ENCODE results near the gene FAM9C. TPM values are rescaled to one million over a fixed set of nuclear protein-coding genes. Genes with fewer than 3 reads are reported as not detected.

The FAM9C gene
- total and polyA plus RNA-seq, 2 donors (not counting 1 experiment from before 2014, with no cell fraction given) = under 0.01 to 0.01 TPM

DNA sequence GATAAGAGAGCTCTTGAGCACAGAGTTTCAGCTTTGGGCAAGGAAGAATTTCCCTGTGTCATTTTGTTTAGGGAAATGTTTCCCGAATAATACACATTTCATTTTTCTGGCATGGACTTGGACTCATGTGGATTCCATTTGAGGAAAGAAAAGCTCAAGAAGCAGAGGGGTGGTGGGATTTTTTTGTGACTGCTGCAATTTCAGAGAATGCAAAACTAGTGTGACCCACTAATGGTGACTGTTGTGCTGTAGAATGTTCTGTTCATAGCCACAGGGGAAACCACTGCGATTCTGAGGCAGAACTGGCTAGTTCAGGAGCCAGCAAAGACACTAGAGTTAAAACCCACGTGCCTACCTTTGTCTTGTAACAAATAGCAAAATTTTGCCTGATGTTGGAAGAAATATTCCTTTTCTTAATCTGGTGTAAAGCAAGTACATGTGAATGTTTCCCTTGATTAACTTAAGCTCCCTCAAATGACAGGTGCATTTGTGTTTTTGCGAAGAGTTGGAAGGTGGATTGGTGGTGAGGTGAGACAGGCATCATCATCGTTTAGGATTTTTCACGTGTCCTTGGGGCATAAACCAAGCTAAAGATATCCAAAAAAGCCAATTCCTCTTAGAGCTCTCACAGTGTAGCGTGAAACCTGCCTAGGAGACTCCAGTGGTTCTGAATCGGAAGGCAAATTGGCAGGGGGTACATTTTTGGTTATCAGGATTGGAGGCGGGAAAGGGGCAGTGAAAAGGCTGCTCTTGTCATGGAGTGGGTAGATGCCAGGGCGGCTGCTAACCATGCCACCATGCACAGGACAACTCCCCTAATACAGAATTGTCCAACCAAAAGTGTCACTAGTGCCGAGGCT, 38.0 kb upstream of the FAM9C start:
- no peak overlapping the region for H2AFZ ChIP-seq (ENCODE audit: low read length)
- H4K20me1 ChIP-seq (ENCODE audit: control insufficient read depth, extremely low read depth, insufficient read depth, low read length) = no peaks in the 10 kb centered on the region
- H3K4me1 ChIP-seq (ENCODE audit: control insufficient read depth, extremely low read depth, insufficient read depth, low read length) = peaks cover 2% of the 10 kb centered on the region
- no peak overlapping the region for H3K4me2 ChIP-seq (ENCODE audit: extremely low read depth, insufficient read depth, low read length)
- no peaks in the 10 kb centered on the region for H3K36me3 ChIP-seq (ENCODE audit: control insufficient read depth, insufficient read depth, low read length)
- TF ChIP-seq, protein P1, sequence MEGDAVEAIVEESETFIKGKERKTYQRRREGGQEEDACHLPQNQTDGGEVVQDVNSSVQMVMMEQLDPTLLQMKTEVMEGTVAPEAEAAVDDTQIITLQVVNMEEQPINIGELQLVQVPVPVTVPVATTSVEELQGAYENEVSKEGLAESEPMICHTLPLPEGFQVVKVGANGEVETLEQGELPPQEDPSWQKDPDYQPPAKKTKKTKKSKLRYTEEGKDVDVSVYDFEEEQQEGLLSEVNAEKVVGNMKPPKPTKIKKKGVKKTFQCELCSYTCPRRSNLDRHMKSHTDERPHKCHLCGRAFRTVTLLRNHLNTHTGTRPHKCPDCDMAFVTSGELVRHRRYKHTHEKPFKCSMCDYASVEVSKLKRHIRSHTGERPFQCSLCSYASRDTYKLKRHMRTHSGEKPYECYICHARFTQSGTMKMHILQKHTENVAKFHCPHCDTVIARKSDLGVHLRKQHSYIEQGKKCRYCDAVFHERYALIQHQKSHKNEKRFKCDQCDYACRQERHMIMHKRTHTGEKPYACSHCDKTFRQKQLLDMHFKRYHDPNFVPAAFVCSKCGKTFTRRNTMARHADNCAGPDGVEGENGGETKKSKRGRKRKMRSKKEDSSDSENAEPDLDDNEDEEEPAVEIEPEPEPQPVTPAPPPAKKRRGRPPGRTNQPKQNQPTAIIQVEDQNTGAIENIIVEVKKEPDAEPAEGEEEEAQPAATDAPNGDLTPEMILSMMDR (conservative IDR thresholded peaks at IDR 0.05 in 1 of 2, IDR thresholded peaks at IDR 0.05 in 1 of 2; ENCODE audit: low read depth in 1 of 2, low read length in 2 of 2) = no peak
- no peak for TF ChIP-seq EZH2 (IDR thresholded peaks at IDR 0.05; ENCODE audit: low read length, missing control alignments)
- no peak for DNase-seq (ENCODE audit: low read depth in 2 of 2)
- H3K9me3 ChIP-seq (ENCODE audit: control insufficient read depth, insufficient read depth, low read depth, low read length) = no peaks in the 10 kb centered on the region
- no peak overlapping the region for H3K9ac ChIP-seq (ENCODE audit: insufficient read depth, low read length)
- no peaks in the 10 kb centered on the region for H3K79me2 ChIP-seq (ENCODE audit: control insufficient read depth, insufficient read depth, low read length)
- no peak overlapping the region for H3K4me3 ChIP-seq (replicated peaks in 1 of 4; ENCODE audit: control extremely low read depth in 1 of 4, insufficient read depth in 1 of 4, low read depth in 3 of 4, low read length in 4 of 4)
- no peaks in the 10 kb centered on the region for H3K27me3 ChIP-seq (ENCODE audit: control insufficient read depth, insufficient read depth, low read length)
- H3K27ac ChIP-seq (ENCODE audit: insufficient read depth, low read length) = no peak overlapping the region

DNA sequence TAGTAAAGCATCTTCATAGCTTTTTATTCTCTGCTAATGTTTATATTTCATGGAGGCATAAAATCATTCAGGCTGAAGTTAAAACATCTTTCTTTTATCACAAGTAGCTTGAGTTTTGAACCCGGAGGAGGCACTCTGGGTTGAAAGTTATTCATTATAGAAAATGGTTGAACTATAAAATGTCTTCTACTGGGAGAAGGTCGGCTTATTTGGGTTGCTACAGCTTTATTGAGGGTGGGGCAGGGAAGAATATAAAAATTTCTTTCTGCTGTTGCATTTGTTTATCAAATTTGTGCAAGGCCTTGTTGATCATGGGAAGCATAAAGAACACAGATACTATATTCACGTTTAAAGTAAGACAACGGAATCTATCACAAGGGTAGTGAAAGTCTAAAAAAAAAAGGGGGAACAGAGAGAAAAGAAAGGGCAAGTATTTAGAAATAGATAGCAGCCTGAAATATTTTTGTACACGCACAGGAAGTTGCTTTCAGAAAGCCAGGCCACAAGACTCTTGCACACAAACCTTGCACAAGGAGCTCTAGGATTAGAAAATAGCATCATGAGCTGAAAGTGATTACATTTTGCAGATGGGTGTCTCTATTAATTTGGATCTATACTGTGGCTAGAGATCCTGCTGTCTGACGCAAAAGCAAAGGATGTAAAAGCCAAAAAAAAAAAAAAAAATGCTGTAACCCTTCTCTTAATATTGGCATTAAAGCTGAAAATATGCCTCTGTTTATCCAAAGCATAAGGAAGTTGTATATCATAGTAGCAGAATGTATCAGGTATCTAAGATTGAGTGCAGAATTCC, 37.2 kb upstream of the FAM9C start:
- no peak overlapping the region for H2AFZ ChIP-seq (ENCODE audit: low read length)
- H3K27ac ChIP-seq (ENCODE audit: insufficient read depth, low read length) = no peak overlapping the region
- H3K79me2 ChIP-seq (ENCODE audit: control insufficient read depth, insufficient read depth, low read length) = no peaks in the 10 kb centered on the region
- H3K36me3 ChIP-seq (ENCODE audit: control insufficient read depth, insufficient read depth, low read length) = no peaks in the 10 kb centered on the region
- no peak for TF ChIP-seq EZH2 (IDR thresholded peaks at IDR 0.05; ENCODE audit: low read length, missing control alignments)
- TF ChIP-seq, protein P1 (conservative IDR thresholded peaks at IDR 0.05 in 1 of 2, IDR thresholded peaks at IDR 0.05 in 1 of 2; ENCODE audit: low read depth in 1 of 2, low read length in 2 of 2) = no peak
- no peak overlapping the region for H3K9ac ChIP-seq (ENCODE audit: insufficient read depth, low read length)
- H4K20me1 ChIP-seq (ENCODE audit: control insufficient read depth, extremely low read depth, insufficient read depth, low read length) = no peaks in the 10 kb centered on the region
- peak in 1 of 2 donors; percentile 50 for DNase-seq (ENCODE audit: low read depth in 2 of 2)
- no peaks in the 10 kb centered on the region for H3K9me3 ChIP-seq (ENCODE audit: control insufficient read depth, insufficient read depth, low read depth, low read length)
- H3K4me3 ChIP-seq (replicated peaks in 1 of 4; ENCODE audit: control extremely low read depth in 1 of 4, insufficient read depth in 1 of 4, low read depth in 3 of 4, low read length in 4 of 4) = no peak overlapping the region
- peaks cover 2% of the 10 kb centered on the region for H3K4me1 ChIP-seq (ENCODE audit: control insufficient read depth, extremely low read depth, insufficient read depth, low read length)
- H3K27me3 ChIP-seq (ENCODE audit: control insufficient read depth, insufficient read depth, low read length) = no peaks in the 10 kb centered on the region
- H3K4me2 ChIP-seq (ENCODE audit: extremely low read depth, insufficient read depth, low read length) = peak overlapping the region; percentile 25

DNA sequence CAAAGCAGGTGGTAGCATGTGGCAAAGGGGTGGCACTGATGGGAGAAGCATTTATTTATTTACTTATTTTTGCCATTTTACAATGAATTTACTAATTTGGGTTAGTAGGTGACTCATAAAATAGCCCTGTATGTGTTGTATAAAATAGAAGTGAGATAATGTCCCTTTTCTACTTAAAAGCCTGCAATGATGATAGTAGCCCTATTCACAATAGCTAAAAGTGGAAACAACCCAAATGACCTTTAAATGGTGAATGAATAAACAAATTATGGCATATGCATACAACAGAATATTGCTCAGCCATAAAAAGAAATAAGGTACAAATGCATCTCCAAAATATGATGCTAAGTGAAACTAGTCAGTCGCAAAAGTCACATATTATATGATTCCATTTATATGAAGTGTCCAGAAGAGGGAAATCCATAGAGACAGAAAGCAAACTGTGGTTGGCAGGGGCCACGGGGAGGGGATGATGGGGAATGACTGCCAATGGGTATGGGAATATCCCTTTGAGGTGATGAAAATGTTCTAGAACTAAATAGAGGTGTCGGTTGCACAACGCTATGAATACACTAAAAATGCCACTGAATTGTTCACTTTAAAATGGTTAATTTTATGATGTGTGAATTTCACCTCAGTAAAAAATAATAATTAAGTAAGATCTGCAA, 35.8 kb upstream of the FAM9C start:
- Histone ChIP-seq H3K27me3 (ENCODE audit: control insufficient read depth, insufficient read depth, low read length) (no peaks in the 10 kb centered on the region), H4K20me1 (ENCODE audit: control insufficient read depth, extremely low read depth, insufficient read depth, low read length) (no peaks in the 10 kb centered on the region), H3K4me2 (ENCODE audit: extremely low read depth, insufficient read depth, low read length) (no peak overlapping the region), H3K9me3 (ENCODE audit: control insufficient read depth, insufficient read depth, low read depth, low read length) (no peaks in the 10 kb centered on the region), H3K27ac (ENCODE audit: insufficient read depth, low read length) (no peak overlapping the region), H3K79me2 (ENCODE audit: control insufficient read depth, insufficient read depth, low read length) (no peaks in the 10 kb centered on the region), H3K4me1 (ENCODE audit: control insufficient read depth, extremely low read depth, insufficient read depth, low read length) (peaks cover 2% of the 10 kb centered on the region), H3K36me3 (ENCODE audit: control insufficient read depth, insufficient read depth, low read length) (no peaks in the 10 kb centered on the region), H3K9ac (ENCODE audit: insufficient read depth, low read length) (no peak overlapping the region), H2AFZ (ENCODE audit: low read length) (no peak overlapping the region), H3K4me3 (replicated peaks in 1 of 4; ENCODE audit: control extremely low read depth in 1 of 4, insufficient read depth in 1 of 4, low read depth in 3 of 4, low read length in 4 of 4) (no peak overlapping the region)
- DNase-seq (ENCODE audit: low read depth in 2 of 2) = no peak
- TF ChIP-seq, protein P1 (conservative IDR thresholded peaks at IDR 0.05 in 1 of 2, IDR thresholded peaks at IDR 0.05 in 1 of 2; ENCODE audit: low read depth in 1 of 2, low read length in 2 of 2) = no peak
- TF ChIP-seq EZH2 (IDR thresholded peaks at IDR 0.05; ENCODE audit: low read length, missing control alignments) = no peak

Data from fibroblast of lung (primary cell).